ENCODE data around the gene GDI1. TPM values are rescaled to one million over a fixed set of nuclear protein-coding genes. Genes with fewer than 3 reads are reported as not detected.

The GDI1 gene
- total and polyA plus RNA-seq, 2 of the 4 experiments (the other 2 are of a cell fraction), result 113 to 291 TPM

DNA sequence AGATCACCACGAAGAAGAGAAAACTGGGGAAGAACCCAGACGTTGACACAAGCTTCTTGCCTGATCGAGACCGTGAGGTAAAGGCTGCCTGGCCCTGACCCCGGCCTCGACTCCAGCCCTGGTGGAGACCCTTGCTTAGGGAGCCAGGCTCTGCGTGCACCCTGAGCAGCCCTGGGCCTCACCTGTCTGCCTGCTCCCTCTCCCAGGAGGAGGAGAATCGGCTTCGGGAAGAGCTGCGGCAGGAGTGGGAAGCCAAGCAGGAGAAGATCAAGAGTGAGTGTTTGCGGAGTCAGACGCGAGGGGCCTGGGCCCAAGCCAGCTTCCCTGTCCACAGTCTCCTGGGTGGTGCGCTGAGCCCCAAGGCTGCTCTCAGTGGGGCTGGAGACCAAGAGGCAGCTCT is 11.5 kb downstream of the GDI1 start:
- intact Hi-C loops (cut with micrococcal nuclease) (no loop called here), in situ Hi-C loops (cut with MboI; ENCODE audit: low sequenced_read_pairs) (no loop called here), dilution Hi-C loops (cut with HindIII; ENCODE audit: low sequenced_read_pairs, unreplicated experiment) (no loop called here)
- H2BK120ac ChIP-seq (ENCODE audit: low read depth, low read length), result no peak overlapping the region
- H3K4me2 ChIP-seq (ENCODE audit: low read depth, low read length), result no peak overlapping the region
- no peak for ATAC-seq (ENCODE audit: low read depth)
- H2BK20ac ChIP-seq (ENCODE audit: low read depth, low read length), result no peak overlapping the region
- H2BK15ac ChIP-seq (ENCODE audit: low read depth, low read length), result no peak overlapping the region
- H3K9me3 ChIP-seq (ENCODE audit: control insufficient read depth, insufficient read depth, low read length), result no peaks in the 10 kb centered on the region; the same call in 1 of the 2 replicates
- H3K9ac ChIP-seq (ENCODE audit: low read depth, low read length), result no peak overlapping the region
- no peaks in the 10 kb centered on the region for H3K27me3 ChIP-seq (ENCODE audit: control insufficient read depth, insufficient read depth, low read length)
- H3K4me3 ChIP-seq (ENCODE audit: insufficient read depth, low read depth, low read length), result no peak overlapping the region
- no peak overlapping the region for H3K14ac ChIP-seq (replicated peaks; ENCODE audit: low read depth, low read length)
- no peak for DNase-seq
- peaks cover 8% of the 10 kb centered on the region; the same call in 1 of the 2 replicates for H3K4me1 ChIP-seq (ENCODE audit: control insufficient read depth, insufficient read depth, low read length)
- no peak overlapping the region for H2AK5ac ChIP-seq (ENCODE audit: low read depth, low read length)
- ChIA-PET CTCF (no interaction called here), POLR2A (ENCODE audit: unreplicated experiment) (no interaction called here)
- H3K4ac ChIP-seq (ENCODE audit: low read depth, low read length), result no peak overlapping the region
- H4K5ac ChIP-seq (ENCODE audit: low read depth, low read length), result no peak overlapping the region
- H3K27ac ChIP-seq (ENCODE audit: insufficient read depth, low read length), result no peak overlapping the region
- TF ChIP-seq, protein P1, sequence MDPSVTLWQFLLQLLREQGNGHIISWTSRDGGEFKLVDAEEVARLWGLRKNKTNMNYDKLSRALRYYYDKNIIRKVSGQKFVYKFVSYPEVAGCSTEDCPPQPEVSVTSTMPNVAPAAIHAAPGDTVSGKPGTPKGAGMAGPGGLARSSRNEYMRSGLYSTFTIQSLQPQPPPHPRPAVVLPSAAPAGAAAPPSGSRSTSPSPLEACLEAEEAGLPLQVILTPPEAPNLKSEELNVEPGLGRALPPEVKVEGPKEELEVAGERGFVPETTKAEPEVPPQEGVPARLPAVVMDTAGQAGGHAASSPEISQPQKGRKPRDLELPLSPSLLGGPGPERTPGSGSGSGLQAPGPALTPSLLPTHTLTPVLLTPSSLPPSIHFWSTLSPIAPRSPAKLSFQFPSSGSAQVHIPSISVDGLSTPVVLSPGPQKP (IDR thresholded peaks at IDR 0.05; ENCODE audit: borderline replicate concordance, low read depth, low read length), result no peak
- TF ChIP-seq CHD1 (IDR thresholded peaks at IDR 0.05; ENCODE audit: low read depth, low read length) (no peak), RAD21 (IDR thresholded peaks at IDR 0.05; ENCODE audit: low read length) (no peak), RCOR1 (IDR thresholded peaks at IDR 0.05; ENCODE audit: insufficient replicate concordance, low read length) (no peak), SMC3 (IDR thresholded peaks at IDR 0.05; ENCODE audit: low read depth, low read length) (no peak), RFX5 (IDR thresholded peaks at IDR 0.05; ENCODE audit: low read depth, low read length) (no peak), FOS (IDR thresholded peaks at IDR 0.05; ENCODE audit: low read depth, low read length) (no peak), BHLHE40 (IDR thresholded peaks at IDR 0.05; ENCODE audit: low read depth, low read length) (no peak), MAZ (IDR thresholded peaks at IDR 0.05; ENCODE audit: borderline replicate concordance, low read depth, low read length) (no peak), POLR2A (IDR thresholded peaks at IDR 0.05; ENCODE audit: low read depth, low read length) (no peak), MXI1 (IDR thresholded peaks at IDR 0.05; ENCODE audit: borderline replicate concordance, low read depth, low read length) (no peak)
- TF ChIP-seq, protein P2, sequence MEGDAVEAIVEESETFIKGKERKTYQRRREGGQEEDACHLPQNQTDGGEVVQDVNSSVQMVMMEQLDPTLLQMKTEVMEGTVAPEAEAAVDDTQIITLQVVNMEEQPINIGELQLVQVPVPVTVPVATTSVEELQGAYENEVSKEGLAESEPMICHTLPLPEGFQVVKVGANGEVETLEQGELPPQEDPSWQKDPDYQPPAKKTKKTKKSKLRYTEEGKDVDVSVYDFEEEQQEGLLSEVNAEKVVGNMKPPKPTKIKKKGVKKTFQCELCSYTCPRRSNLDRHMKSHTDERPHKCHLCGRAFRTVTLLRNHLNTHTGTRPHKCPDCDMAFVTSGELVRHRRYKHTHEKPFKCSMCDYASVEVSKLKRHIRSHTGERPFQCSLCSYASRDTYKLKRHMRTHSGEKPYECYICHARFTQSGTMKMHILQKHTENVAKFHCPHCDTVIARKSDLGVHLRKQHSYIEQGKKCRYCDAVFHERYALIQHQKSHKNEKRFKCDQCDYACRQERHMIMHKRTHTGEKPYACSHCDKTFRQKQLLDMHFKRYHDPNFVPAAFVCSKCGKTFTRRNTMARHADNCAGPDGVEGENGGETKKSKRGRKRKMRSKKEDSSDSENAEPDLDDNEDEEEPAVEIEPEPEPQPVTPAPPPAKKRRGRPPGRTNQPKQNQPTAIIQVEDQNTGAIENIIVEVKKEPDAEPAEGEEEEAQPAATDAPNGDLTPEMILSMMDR (conservative IDR thresholded peaks at IDR 0.05; ENCODE audit: low read depth, low read length), result no peak
- H2AK9ac ChIP-seq (replicated peaks; ENCODE audit: low read depth, low read length, poor library complexity), result no peak overlapping the region
- BruUV-seq (replicated peaks), result no TSS peak
- no peak overlapping the region for H2BK5ac ChIP-seq (ENCODE audit: low read depth, low read length, poor library complexity, severe bottlenecking)
- H3K9me1 ChIP-seq (ENCODE audit: insufficient read depth, low read length), result no peaks in the 10 kb centered on the region
- H3K23ac ChIP-seq (ENCODE audit: low read depth, low read length), result no peak overlapping the region
- no peaks in the 10 kb centered on the region; the same call in 1 of the 2 replicates for H4K20me1 ChIP-seq (ENCODE audit: insufficient read depth, low read length)
- peaks cover 0 to 32% of the 10 kb centered on the region in 2 experiments; a peak in 2 of 4 replicates for H3K79me1 ChIP-seq (ENCODE audit: low read depth in 1 of 2, low read length in 2 of 2)
- H3K18ac ChIP-seq (ENCODE audit: low read depth, low read length), result no peak overlapping the region
- no peak overlapping the region for H3K56ac ChIP-seq (ENCODE audit: extremely low read depth, insufficient read depth, low read length)
- no peak overlapping the region for H4K91ac ChIP-seq (ENCODE audit: insufficient read depth, low read depth, low read length)
- 94% methylated on average over 5 of the region's 14 CpGs; no CpG with 5 or more reads in 1 of the 2 experiments for WGBS, 2 experiments (ENCODE audit: extremely low coverage in 2 of 2, insufficient read length in 1 of 2)
- peaks cover 47% of the 10 kb centered on the region for H3K36me3 ChIP-seq (ENCODE audit: control insufficient read depth, insufficient read depth, low read length)
- no peak overlapping the region for H4K8ac ChIP-seq (ENCODE audit: low read depth in 2 of 2, low read length in 2 of 2)
- H2AFZ ChIP-seq (replicated peaks; ENCODE audit: low read length, poor library complexity), result no peak overlapping the region
